ENCODE data around the gene DDX10. TPM values are rescaled to one million over a fixed set of nuclear protein-coding genes. Genes with fewer than 3 reads are reported as not detected.

DDX10 gene
- total RNA-seq, 1 donor from 2014 or later, result 21.1 TPM

DNA sequence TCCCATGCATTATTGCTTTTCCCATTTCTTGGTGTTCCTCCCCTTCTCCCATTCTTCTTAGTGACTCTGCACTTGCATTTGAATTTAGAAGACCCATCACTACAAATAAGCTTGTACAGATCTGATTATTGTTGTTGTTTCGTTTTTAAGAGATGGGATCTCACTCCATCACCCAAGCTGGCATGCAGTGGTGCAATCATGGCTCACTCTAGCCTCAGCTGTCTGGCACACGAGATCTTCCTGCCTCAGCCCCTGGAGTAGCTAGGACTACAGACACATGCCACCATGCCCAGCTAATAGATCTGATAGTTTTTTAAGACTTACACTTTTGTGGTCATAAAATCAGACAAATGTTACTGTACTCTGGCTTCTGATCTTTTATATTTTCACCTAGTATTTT lies 252.1 kb downstream of the DDX10 start:
- TF ChIP-seq, protein P1, sequence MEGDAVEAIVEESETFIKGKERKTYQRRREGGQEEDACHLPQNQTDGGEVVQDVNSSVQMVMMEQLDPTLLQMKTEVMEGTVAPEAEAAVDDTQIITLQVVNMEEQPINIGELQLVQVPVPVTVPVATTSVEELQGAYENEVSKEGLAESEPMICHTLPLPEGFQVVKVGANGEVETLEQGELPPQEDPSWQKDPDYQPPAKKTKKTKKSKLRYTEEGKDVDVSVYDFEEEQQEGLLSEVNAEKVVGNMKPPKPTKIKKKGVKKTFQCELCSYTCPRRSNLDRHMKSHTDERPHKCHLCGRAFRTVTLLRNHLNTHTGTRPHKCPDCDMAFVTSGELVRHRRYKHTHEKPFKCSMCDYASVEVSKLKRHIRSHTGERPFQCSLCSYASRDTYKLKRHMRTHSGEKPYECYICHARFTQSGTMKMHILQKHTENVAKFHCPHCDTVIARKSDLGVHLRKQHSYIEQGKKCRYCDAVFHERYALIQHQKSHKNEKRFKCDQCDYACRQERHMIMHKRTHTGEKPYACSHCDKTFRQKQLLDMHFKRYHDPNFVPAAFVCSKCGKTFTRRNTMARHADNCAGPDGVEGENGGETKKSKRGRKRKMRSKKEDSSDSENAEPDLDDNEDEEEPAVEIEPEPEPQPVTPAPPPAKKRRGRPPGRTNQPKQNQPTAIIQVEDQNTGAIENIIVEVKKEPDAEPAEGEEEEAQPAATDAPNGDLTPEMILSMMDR (IDR thresholded peaks at IDR 0.05), result no peak
- Histone ChIP-seq H3K4me1 (no peaks in the 10 kb centered on the region), H3K36me3 (peaks cover 9% of the 10 kb centered on the region), H3K9me3 (no peaks in the 10 kb centered on the region), H3K4me3 (no peak overlapping the region), H3K27ac (no peak overlapping the region), H3K27me3 (ENCODE audit: low read depth) (no peaks in the 10 kb centered on the region)
- intact Hi-C loops (cut with DNase I), result no loop called here
- ATAC-seq (no peak), DNase-seq (no peak)

DNA sequence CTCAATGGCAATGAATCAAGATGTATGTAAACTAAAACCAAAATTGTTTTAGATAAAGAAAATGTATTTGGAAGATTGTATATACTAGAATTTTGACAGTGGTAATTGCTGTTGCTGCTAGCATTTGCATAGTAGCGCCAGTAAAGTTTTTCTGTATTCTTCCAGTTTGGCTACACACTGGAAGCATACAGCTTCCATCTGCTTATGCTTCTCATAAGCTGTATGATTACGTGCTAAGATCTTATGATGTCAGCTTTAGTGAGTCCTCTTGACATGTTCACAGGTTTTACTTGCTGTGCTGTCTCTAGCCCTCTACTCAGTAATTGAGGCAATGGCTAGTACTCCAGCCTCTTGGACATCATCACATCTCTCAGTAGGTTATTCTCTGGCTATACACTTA lies 256.3 kb downstream of the DDX10 start:
- ATAC-seq, result no peak
- Histone ChIP-seq H3K4me3 (no peak overlapping the region), H3K27ac (no peak overlapping the region), H3K36me3 (peaks cover 9% of the 10 kb centered on the region), H3K4me1 (no peaks in the 10 kb centered on the region), H3K9me3 (no peaks in the 10 kb centered on the region), H3K27me3 (ENCODE audit: low read depth) (no peaks in the 10 kb centered on the region)
- intact Hi-C loops (cut with DNase I), result no loop called here
- TF ChIP-seq, protein P1 (IDR thresholded peaks at IDR 0.05), result no peak
- no peak for DNase-seq

DNA sequence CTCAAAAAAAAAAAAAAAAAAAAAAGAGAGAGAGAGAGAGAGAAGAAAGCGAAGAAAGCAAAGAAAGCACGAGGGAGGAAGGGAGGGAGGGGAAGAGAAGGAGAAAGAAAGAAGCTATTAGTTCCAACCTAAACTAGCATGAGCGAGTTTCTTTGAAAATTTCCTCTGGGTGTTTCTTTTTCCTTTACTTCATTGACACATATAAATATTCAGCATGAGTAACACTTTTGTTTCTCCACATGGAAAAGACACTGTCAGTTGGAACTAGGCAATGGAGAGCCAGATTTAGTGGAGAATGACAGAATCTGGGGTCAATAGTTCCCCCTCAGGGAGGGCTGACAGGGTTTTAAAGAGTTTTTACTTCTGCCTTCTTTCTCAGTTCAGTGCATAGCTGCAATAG lies 257.4 kb downstream of the DDX10 start:
- Histone ChIP-seq H3K4me3 (no peak overlapping the region), H3K9me3 (no peaks in the 10 kb centered on the region), H3K36me3 (peaks cover 9% of the 10 kb centered on the region), H3K27me3 (ENCODE audit: low read depth) (no peaks in the 10 kb centered on the region), H3K4me1 (no peaks in the 10 kb centered on the region), H3K27ac (no peak overlapping the region)
- DNase-seq (no peak), ATAC-seq (no peak)
- intact Hi-C loops (cut with DNase I), result no loop called here
- TF ChIP-seq, protein P1 (IDR thresholded peaks at IDR 0.05), result no peak

DNA sequence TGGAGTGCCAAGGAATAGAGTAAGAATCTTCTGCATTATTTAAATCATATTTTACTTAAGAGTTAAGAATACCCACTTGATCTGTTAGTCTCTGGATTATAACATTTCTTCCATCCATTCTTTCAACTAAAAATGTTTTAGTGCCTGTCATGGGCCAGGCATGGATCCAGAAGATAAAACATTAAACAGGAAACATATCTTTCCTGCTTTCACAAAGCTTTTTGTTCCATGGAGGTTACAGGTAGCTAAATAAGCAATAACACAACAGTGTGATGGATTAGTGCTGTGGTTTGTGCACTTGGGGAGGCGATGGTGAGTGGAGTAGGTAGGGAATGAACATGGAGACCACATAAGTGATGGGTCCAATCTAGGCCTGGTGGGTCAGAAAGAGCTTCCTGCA lies 258.5 kb downstream of the DDX10 start:
- no peak overlapping the region for H3K4me3 ChIP-seq
- DNase-seq (no peak), ATAC-seq (no peak)
- no peaks in the 10 kb centered on the region for H3K27me3 ChIP-seq (ENCODE audit: low read depth)
- intact Hi-C loops (cut with DNase I), result no loop called here
- no peaks in the 10 kb centered on the region for H3K4me1 ChIP-seq
- H3K27ac ChIP-seq, result no peak overlapping the region
- no peaks in the 10 kb centered on the region for H3K9me3 ChIP-seq
- peaks cover 4% of the 10 kb centered on the region for H3K36me3 ChIP-seq
- TF ChIP-seq, protein P1 (IDR thresholded peaks at IDR 0.05), result no peak

DNA sequence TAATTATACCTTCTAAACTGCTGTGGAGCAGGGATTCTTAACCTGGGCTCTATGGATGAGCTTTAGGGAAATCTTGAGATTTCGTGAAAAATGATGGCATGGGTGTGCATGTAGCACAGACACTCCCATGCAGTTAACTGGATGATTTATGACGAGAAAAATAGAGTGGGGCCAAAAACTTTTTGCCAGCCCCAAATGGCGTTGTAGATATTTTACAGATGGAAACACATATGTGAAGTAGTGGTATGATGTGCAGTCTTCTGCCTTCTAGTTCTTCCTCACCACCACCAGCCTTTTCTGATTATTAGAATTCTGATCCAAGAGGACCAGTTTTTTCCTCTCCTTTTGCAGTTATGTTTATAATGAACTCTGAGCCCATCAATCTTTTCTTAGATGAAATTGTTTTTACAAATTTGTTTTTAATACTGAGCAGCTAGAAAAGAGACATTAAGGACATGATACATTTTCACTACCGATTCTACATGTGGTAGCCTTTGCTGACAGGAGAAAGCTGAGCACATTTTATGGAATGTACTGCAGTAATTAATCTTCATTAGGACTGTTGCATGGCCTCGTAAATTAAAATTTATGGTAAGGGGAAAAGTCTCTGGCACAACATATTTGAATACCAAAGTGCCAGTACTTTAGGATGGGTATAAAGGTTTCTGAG lies 261.4 kb downstream of the DDX10 start:
- no peak for ATAC-seq
- no peak for DNase-seq
- intact Hi-C loops (cut with DNase I), result no loop called here
- no peaks in the 10 kb centered on the region for H3K36me3 ChIP-seq
- no peaks in the 10 kb centered on the region for H3K4me1 ChIP-seq
- TF ChIP-seq, protein P1 (IDR thresholded peaks at IDR 0.05), result no peak
- H3K4me3 ChIP-seq, result no peak overlapping the region
- H3K9me3 ChIP-seq, result no peaks in the 10 kb centered on the region
- no peak overlapping the region for H3K27ac ChIP-seq
- no peaks in the 10 kb centered on the region for H3K27me3 ChIP-seq (ENCODE audit: low read depth)

Data from lower lobe of right lung (tissue), 2 donors.